ENCODE results near the gene AP3S2. TPM values are rescaled to one million over a fixed set of nuclear protein-coding genes. Genes with fewer than 3 reads are reported as not detected.
"Not testable (repeated sequence)": the region's sequence is repeated elsewhere in the genome, so short reads cannot be mapped to it uniquely, and the experiment has no call there.

AP3S2 gene
- total RNA-seq, 4 donors from 2014 or later, result 37.3 to 73.8 (median 56.2) TPM

GRCh38 chr15:89790206-89790605, 103.6 kb downstream of the AP3S2 start:
- no peak for DNase-seq (ENCODE audit: low spot score)
- no peak for ATAC-seq (ENCODE audit: low FRiP score)
- TF ChIP-seq CTCF (IDR thresholded peaks at IDR 0.05), result no peak

GRCh38 chr15:89788585-89788984, 105.2 kb downstream of the AP3S2 start:
- not testable (repeated sequence) for ATAC-seq (ENCODE audit: low FRiP score); DNase-seq (ENCODE audit: low spot score)

- ATAC-seq (ENCODE audit: low FRiP score), result no peak
- DNase-seq (ENCODE audit: low spot score), result no peak
- TF ChIP-seq CTCF (IDR thresholded peaks at IDR 0.05), result no peak
Observed at GRCh38 chr15:89787944-89788343, 105.8 kb downstream of the AP3S2 start.

GRCh38 chr15:89785774-89786140, 108.0 kb downstream of the AP3S2 start:
- no peak for DNase-seq (ENCODE audit: low spot score)
- no peak for TF ChIP-seq CTCF (IDR thresholded peaks at IDR 0.05)

GRCh38 chr15:89785064-89785773, 108.6 kb downstream of the AP3S2 start:
- DNase-seq (ENCODE audit: low spot score) (no peak), ATAC-seq (ENCODE audit: low FRiP score) (no peak)
- TF ChIP-seq CTCF (IDR thresholded peaks at IDR 0.05), result no peak

More at GRCh38 chr15:89785774-89786140, 108.0 kb downstream of the AP3S2 start:
- ATAC-seq (ENCODE audit: low FRiP score), result no peak

- no peak for ATAC-seq (ENCODE audit: low FRiP score)
- no peak for TF ChIP-seq CTCF (IDR thresholded peaks at IDR 0.05)
Observed at GRCh38 chr15:89784686-89784960, 109.2 kb downstream of the AP3S2 start.

GRCh38 chr15:89783861-89784685, 109.7 kb downstream of the AP3S2 start:
- no peak for DNase-seq (ENCODE audit: low spot score)
- no peak for TF ChIP-seq CTCF (IDR thresholded peaks at IDR 0.05)
- no peak for ATAC-seq (ENCODE audit: low FRiP score)

More at GRCh38 chr15:89784686-89784960, 109.2 kb downstream of the AP3S2 start:
- no peak for DNase-seq (ENCODE audit: low spot score)

Measured in omental fat pad (tissue), 4 donors.